HG03280 (cell line): Measurements from ENCODE around the gene STPG4.

ENCODE experiments used
- ATAC-seq: cut with Tn5 transposase; IDR thresholded peaks from one replicate; pipeline ENCODE4 v1.9.1; 2021; ENCODE audit warnings: mild to moderate bottlenecking, moderate library complexity; ENCODE audit not compliant: unreplicated experiment

Gene STPG4

DNA sequence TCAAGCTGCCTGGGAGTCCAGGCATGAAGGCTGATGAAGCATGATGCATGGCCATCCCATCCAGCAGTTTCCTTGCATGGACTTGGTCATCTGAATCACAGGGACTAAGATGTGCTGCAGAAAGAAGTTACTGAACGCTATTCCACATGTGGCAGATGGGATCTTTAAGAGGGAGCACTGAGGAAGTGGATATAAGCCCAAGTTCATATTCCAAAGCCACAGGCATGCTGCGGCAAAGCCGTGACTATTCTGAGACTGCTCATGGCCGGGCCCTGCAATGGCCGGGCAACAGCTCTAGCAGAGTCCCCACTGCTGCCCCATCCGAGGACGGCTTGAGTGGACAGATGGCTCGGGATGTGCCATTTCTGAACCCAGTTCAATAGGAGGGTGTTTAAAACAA lies 61.5 kb downstream of the STPG4 start:
- no peak for ATAC-seq

DNA sequence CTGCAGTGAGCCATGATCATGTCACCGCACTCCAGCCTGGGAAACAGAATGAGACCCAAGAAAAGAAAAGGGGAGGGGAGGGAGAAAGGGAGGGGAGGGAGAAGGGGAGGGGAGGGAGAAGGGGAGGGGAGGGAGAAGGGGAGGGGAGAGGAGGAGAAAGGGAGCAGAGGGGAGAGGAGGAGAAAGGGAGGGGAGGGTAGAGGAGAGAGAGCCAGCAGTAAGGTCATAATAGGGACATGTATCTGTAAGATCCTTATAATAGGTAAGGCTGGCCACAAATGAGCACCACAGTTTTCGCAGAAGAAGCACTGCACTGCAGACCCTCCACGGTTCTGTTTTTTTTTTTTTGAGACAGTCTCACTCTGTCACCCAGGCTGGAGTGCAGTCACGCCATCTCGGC lies 62.6 kb downstream of the STPG4 start:
- no peak for ATAC-seq

DNA sequence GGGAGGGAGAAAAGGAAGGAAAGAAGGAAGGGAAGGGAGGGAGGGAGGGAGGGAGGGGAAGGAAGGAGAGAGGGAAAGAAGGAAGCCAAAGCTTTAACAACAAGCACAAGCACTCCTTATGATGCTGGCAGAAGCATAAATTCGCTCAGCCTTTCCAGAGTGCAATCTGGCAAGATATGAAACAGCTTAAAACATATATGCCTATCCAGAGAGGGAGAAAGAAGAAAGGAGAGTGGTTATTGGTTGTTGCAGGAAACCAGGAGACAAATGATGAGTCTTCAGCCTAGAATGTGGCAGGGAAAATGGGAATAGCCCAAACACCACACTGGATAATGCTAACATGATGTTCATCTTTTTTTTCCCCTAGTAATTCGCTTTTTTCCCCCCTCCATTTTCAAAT lies 64.0 kb downstream of the STPG4 start:
- no peak for ATAC-seq

DNA sequence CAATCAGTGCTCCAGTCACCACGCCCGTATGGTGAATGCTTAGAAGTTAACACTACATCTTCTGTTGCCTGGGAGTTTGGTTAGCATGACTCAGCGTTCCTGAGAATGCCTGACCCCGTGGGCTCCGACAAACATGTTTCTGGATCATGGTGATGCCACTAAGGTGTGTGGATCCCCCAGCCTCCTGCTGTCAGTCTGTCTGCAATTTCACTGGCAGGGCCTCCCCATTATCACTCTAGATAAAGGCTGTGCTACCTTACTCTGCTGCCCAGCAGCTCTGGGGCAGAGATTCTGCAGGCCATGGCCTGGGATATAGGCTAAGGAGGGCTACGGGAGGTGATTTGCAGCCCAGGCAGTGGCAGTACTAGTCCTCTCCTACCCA lies 66.0 kb downstream of the STPG4 start:
- no peak for ATAC-seq

DNA sequence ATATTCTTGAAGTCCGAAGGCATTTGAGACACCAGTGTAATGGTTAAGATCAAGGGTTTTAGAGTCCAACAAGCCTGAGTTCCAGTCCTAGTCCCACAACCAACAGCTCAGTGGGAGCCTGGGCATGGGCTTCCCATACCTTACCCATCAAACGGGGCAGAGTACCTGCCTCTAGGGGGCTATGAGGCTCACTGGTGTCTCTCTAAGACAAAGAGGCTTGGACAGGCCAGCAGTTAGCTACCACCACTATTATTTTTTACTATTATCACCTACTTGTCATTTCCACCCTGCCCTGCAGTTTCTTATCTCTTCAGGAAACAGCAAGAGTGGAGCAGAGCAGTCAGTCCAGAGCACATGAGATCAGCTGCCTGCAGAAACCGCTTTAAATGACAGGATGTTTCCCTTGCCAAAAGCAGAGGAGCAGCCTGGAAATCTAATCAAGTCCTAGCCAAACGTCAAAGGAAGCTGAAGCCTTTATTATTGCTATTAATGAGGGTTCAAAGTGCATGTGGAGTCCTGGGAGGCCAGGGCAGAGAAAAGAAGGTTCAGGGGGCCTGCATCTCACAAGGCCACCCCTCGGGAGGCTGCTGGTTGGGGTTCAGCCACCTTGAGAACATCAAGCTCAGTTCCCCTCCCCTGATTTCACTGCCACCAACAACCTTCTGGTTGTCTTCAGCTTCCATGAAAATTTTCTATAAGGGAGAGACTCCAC lies 66.6 kb downstream of the STPG4 start:
- ATAC-seq, result no peak

DNA sequence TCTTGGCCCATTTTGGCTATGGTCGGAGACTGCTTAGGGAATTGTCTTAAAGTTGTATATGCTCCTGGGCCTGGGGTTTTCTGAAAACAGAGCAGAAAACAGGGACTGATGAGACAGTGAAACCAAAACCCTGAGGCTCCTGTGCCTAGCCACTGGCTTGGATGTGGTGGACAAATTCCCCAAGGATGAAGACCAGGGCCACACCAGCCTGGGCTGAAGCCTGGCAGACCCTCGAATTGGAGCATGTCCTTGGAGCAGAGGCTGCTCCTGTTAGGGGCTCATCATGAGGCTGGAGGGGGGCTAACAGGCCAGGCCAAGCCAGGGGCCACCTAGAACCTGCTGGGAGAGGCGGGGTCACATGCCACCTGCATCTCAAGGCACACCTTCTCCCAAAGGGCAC lies 68.1 kb downstream of the STPG4 start:
- ATAC-seq, result no peak

DNA sequence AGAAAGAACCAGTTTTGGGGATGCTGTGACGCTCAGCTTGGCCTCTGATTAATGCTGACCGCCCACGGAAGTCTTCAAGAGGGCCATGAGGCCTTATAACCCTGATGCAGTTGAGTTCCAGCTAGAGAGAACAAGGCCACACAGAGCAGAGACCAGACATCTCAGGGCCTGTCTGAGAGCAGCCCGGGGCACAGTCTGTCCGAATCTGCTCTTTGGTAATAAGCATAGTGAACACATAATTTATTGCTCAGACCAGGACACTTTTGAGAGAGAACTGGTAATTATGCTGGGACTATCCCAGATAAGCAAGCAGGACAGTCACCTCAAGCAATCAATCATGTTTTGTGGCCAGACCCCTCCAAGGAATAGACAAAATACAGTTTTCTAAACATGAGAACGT lies 68.5 kb downstream of the STPG4 start:
- no peak for ATAC-seq

DNA sequence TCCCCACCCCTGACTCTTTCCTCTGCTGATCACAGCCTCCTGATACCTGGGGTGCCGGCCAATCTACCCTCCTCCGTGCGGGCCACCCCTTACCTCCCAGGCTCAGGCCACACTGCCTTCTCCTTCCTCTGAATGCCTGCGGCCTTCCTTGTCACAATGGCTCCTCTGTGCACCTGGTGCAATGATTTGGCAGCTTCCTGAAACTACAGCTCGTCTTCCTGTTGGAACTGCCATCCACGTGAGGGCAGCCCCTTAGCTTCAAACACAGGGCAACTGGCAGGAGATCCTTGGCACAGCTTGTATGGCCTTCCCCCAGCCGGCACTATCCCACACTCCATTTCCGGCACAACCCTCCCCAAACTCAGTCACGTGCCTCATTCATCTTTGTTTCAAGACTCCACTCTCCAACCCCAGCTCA lies 69.0 kb downstream of the STPG4 start:
- no peak for ATAC-seq

DNA sequence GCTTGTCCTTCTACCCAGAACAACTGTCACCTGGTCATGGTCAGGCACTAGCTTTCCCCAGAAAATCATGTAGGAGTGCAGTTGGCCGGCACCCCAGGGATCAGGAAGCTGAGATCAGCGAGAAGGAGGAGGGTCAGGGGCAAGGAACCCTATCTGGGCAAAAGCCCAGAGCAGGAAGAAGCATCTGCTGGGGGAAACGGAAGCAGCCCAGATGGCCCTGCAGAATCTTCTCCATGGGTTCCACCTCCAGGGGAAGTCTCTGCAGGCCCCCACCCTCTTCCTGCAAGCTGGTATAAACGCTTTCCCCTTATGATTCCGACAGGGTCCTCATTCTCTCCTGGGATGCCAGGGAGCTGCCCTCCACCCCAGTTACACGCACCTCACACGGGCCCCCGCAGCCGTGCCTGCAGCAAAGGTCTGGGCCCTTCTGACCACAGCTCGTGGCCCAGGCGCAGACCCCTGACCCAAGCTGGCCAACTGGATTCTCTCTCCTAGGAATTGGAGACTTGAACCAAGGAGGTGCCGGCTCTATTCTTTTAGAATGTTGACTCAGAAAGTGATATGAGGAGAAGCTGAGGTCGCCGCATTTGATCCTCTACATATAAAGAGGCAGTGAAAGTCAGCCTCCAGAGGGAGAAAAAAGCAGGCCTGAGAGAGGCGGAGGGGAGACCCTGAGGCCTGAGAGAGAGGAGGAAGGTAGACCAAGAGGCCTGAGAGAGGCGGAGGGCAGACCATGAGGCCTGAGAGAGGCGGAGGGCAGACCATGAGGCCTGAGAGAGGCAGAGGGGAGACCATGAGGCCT lies 71.0 kb downstream of the STPG4 start:
- no peak for ATAC-seq

DNA sequence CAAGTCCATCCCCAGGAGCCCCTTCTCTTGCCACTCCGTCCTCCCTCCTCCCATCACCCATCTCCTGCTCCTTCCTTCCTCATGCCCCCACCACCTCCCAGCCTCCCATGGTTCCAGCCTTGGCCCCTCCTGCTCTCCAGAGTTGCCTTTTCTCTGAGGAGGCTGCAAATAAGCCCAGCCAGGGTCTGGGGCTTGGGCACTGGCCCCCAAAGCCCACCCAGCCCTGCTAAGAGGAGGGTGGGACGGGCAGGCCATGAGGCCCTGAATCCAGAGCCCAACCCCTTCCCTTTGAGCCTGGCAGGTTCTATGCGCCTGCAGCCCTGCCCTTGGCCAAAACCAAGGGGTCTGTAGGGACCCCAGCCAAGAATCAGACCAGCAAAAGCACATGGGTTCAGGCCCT lies 71.6 kb downstream of the STPG4 start:
- ATAC-seq, result no peak

DNA sequence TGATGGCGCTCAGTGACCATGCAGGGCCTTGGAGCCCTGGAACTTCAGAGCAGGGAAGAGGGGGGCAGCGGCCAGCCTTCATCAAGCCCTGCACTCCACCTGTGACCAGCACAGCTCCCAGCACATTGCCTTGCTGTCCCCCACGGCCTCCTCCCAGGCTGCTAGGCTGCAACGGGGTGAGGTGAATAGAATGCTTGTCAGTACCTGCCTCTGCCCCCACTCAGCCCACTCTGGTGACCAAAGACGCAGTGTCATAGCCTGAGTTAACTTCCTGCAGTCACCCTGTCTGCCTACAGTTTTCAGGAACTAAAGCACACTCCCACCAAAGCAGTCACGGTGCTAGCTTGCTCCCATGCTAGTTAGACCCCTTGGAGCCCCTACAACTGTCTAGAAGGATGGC lies 72.1 kb downstream of the STPG4 start:
- no peak for ATAC-seq

DNA sequence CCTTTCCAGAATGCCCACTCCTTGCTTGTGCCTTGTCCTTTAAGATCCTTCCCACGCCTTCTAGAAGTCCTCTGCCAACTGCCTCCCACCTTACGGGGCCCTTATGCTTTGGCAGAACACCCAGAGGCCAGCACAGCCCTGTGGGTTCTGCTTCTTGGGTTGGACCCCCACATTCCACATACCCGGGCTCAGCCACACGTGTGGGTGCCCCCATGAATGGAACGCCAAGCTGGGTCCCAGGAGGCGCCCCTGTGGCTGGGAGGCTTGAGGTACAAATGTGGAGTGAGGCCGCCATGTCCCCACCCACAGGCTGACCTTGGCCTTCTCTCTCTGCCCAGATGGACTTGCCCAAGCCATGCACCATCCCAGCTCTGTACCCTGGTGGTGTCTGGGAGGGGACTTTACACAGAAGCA lies 74.2 kb downstream of the STPG4 start:
- no peak for ATAC-seq

DNA sequence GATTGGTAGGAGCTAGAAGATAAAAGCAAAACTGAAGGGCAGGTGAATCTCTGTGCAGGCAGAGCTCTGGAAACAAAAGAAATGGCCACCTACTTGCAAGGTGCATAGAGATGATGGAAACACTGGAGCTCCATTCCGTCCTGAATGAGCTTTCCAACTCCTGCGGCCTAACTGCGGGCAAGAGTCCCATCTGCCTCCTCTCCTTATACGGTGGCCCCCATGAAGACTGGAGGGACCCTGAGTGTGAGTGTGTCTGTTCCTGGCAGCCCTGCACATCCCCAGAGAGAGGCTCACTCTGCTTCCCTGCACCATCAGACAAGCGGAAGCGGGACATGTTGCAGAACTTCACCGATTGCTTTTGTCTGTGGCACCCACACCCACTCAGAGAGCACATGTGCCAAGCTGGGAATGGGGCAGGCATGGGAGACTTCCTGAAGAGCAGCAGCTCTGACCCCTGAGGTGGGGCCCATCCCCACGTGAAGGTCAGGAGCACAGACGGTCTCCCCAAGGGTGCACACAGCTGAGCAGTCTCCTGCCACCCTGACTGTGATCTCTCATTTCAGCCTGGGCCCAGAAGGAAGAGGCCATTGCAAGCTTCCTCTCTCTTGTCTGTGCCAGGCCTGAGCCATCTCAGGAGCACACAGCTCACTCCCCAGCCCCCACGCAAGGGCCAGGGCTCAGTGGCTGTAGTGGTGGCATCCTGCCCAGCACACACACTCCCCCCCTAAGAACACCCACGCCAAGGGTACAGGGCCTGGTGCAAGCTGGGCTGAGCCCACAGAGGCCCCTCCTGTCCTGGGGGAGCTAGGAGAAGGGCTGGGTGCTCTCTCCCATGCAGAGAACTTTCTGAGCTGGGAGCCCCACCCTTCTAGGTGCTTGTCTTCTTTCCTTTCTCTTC lies 75.3 kb downstream of the STPG4 start:
- ATAC-seq, result no peak

DNA sequence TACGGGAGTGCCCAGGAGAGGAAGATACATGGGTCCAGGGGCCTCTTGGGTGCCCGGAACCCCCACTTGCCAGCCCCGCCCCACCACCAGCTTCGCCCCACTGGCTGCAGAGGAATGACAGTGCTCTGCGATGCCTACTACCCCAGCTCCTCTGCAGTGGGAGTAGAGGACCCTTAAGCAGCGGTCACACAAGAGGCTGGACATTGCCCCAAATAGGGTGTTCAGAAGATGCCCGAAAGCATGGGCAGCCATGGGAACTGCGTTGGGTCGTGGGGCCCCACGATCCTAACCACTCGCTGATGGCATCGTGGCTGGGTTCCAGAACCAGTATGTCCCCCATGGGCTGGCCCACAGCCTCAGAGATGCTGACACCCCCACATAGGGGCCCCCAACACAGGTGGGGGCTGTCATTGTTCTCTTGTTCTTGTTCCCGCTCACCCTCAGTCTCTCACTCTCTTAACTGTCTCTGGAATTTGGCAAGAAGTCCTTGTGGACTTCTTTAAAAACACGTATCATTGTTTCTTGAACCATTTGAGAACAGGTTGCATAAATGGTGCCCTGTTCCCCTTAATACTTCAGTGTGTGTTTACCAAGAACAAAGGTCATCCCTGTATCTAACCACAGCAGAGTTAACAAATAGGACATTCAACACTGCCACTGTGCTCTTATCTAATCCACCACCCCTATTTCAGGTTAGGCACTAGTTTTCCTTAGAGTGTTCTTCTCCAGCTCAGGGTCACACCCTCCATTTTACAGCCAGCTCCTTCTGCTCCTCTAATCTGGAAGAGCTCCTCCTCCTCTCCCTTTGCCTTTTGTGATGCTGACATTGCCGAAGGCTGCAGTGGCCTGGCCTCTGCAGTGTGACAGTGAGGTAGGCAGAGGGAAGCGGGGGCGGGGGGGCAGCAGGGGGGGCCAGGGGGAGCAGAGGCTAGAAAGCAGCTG lies 76.3 kb downstream of the STPG4 start:
- ATAC-seq, result no peak

DNA sequence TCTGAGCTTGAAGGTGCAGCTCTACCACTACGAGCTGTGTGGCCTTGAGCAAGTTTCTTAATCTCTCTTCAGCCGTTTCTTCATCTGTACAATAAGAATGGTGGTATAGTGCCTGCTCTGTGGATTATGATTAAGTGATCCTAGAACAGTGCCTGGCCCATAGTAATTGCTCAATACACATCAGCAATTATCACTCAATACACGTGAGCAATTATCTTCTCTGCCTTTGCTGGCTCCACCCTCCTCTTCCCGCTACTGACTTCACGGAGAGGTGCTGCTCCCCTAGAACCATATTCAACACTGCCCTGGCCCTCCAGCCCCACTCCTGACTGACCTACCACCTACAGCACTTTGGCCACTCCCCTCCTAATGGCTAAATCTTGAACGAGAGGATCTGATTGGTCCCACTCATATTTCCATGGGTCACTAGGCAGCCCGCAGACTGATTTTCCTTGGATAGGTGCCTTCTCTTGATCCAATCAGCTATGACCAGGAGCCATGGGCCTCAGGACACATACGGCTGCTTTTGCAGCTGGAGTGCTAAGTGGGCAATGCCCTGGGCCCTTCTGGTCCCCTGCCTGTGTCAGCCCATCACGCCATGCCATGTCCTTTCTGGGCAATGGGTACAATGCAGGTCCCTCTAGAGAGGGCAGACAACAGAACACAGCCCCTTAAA lies 77.5 kb downstream of the STPG4 start:
- no peak for ATAC-seq

DNA sequence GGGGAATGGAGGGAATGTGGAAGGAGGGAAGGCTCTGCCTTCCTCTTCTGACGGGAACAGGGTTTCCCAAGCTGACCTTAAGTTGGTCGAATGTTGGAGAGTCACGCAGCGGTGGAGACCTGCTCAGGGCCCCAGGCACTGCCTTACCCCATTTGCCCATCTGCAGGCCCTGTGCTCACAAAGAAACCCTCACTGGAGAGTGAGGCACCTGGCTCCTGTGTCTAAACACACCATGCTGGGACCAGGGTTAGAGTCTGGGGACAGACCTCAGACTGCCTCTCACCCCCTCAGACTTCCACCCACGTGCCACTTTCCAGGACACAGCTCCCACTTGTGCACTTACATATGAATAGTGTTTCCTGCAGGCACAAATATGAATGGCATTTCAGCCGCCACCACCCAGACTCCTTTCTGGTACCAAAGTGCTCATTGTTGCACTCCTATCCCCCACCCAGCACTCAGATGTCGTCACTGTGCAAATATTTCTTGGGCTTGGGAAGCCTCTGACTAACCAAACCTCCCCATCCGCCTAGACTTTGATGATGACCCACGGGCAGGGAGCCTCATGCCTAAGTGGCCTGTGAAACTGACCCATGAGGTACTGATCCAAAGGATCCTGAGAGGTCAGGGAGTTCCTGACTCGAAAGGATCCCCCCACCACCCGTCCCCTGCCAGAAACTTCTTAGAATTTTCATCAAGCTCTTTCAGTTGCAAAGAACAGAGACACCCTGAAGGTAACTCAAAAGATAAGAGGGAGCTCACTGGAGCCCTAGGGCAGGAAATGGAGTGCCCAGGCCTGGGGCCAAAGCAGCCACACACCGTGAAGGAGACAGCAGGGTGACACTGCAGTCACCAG lies 78.3 kb downstream of the STPG4 start:
- ATAC-seq, result no peak

DNA sequence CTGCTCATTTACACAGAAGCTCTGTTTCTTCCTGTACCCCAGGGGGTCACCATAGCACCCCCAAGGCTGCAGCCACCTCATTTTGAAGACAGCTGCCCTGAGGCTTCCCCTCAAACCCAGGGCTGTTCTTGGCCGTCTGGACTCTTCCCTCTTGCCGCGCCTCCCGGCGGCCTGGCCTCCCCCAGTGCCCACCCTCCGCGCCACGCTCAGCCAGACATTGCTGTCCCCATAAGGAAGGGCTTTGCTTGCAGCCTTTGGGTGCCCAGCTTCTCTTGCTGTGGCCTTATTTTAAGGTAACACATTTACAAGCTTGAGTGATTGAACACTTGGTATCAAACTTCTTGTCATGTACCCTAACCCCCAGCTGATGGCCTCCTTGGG lies 79.0 kb downstream of the STPG4 start:
- no peak for ATAC-seq

DNA sequence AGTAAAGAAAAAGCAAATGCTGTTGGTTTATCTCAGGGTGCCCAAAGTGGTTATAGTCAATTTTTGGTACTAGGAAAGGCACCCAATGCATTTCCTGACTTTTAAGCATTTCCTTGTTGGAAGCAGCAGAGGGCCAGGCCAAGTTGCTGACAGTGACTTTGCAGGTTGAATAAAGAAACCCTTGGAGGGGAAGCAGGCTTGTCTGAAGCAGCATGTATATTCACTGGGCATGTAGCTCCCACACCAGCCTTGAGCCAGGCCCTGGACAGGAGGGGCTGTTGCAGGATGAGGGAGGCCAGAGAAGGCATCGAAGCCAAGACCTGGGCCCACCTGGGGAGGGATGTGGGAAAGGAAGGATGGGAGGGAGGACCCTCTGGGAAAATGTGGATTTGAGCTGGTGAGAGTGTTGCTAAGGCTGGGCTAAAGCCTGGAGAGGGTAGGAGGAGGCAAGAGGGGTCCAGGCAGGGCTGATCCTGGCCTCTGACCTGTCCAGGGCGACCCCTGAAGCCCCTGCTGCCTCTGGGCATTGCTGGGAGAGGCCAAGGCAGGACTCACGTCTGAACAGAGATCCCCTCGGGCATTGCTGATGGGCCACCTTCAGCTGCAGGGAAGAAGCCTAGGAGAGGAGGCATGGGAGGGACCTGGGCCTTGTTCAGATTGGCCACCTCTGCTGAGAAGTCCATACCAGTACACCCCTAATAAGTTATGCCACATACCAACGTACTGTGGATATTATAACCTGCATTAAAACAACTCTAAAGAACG lies 79.6 kb downstream of the STPG4 start:
- no peak for ATAC-seq
